Vagina (tissue), 2 donors: ENCODE results near the gene PIAS2.
"Not testable (repeated sequence)": the region's sequence is repeated elsewhere in the genome, so short reads cannot be mapped to it uniquely, and the experiment has no call there.

Experiments used
- POLR2A ChIP-seq, 2 donors: fragments of 450-650 bp; IDR thresholded peaks; one replicate each; pipeline ENCODE4 v1.6.1; 2017; ENCODE audit warnings: antibody characterized with exemption in 2 of 2, mild to moderate bottlenecking in 2 of 2, moderate library complexity in 2 of 2
- POLR2AphosphoS5 ChIP-seq, 2 donors: sonication (generic); formaldehyde crosslinking; IDR thresholded peaks; one replicate each; pipeline ENCODE4 v1.9.0; 2017; ENCODE audit warnings: antibody characterized with exemption in 2 of 2, mild to moderate bottlenecking in 2 of 2, low read depth in 1 of 2; ENCODE audit not compliant: insufficient read depth in 1 of 2
- TF ChIP-seq, protein P1 (sequence below), 3 experiments: fragments of 450-650 bp in 2 of 3; fragments of 200-600 bp in 1 of 3; sonication (generic) in 1 of 3; IDR thresholded peaks; one replicate each; pipeline ENCODE4 v1.5.1; 2017 to 2019; ENCODE audit warnings: antibody characterized with exemption in 3 of 3, mild to moderate bottlenecking in 2 of 3, moderate library complexity in 2 of 3

GRCh38 chr18:46865245-46865644 is 52.1 kb downstream of the PIAS2 start:
- TF ChIP-seq, protein P1, sequence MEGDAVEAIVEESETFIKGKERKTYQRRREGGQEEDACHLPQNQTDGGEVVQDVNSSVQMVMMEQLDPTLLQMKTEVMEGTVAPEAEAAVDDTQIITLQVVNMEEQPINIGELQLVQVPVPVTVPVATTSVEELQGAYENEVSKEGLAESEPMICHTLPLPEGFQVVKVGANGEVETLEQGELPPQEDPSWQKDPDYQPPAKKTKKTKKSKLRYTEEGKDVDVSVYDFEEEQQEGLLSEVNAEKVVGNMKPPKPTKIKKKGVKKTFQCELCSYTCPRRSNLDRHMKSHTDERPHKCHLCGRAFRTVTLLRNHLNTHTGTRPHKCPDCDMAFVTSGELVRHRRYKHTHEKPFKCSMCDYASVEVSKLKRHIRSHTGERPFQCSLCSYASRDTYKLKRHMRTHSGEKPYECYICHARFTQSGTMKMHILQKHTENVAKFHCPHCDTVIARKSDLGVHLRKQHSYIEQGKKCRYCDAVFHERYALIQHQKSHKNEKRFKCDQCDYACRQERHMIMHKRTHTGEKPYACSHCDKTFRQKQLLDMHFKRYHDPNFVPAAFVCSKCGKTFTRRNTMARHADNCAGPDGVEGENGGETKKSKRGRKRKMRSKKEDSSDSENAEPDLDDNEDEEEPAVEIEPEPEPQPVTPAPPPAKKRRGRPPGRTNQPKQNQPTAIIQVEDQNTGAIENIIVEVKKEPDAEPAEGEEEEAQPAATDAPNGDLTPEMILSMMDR (IDR thresholded peaks at IDR 0.05) = not testable (repeated sequence)
- not testable (repeated sequence) for TF ChIP-seq POLR2A (IDR thresholded peaks at IDR 0.05); POLR2AphosphoS5 (IDR thresholded peaks at IDR 0.05; ENCODE audit: insufficient read depth in 1 of 2, low read depth in 1 of 2)
